H9 (cell line): ENCODE data around the gene OLR1. TPM values are rescaled to one million over a fixed set of nuclear protein-coding genes. Genes with fewer than 3 reads are reported as not detected.

Experiments
- DNase-seq: peaks from one replicate; pipeline ENCODE4 v3.0.0-alpha.2; 2017
- H2AFZ ChIP-seq: one replicate; pipeline ENCODE4 v1.6.1; 2013; ENCODE audit warnings: mild to moderate bottlenecking, low read length, control low read depth, moderate library complexity
- H2AK5ac ChIP-seq: 2 replicates; pipeline ENCODE4 v1.6.1; 2013; ENCODE audit warnings: low read length, control low read depth, mixed read lengths; ENCODE audit not compliant: insufficient read length
- H2BK120ac ChIP-seq: one replicate; pipeline ENCODE4 v1.6.1; 2013; ENCODE audit warnings: low read depth, mild to moderate bottlenecking, low read length, control low read depth, inconsistent platforms; ENCODE audit not compliant: poor library complexity, severe bottlenecking
- H2BK12ac ChIP-seq: 2 replicates; pipeline ENCODE4 v1.6.1; 2013; ENCODE audit warnings: low read length, control low read depth, mixed read lengths, low read depth; ENCODE audit not compliant: insufficient read length
- H2BK15ac ChIP-seq: 2 replicates; pipeline ENCODE4 v1.6.1; 2013; ENCODE audit warnings: low read depth, low read length, control low read depth
- H2BK20ac ChIP-seq: one replicate; pipeline ENCODE4 v1.6.1; 2013; ENCODE audit warnings: low read depth, mild to moderate bottlenecking, low read length, control low read depth, inconsistent platforms; ENCODE audit not compliant: poor library complexity, severe bottlenecking
- H2BK5ac ChIP-seq: 2 replicates; pipeline ENCODE4 v1.6.1; 2013; ENCODE audit warnings: low read length, control low read depth, mixed read lengths; ENCODE audit not compliant: insufficient read length
- H3K14ac ChIP-seq: 2 replicates; pipeline ENCODE4 v1.6.1; 2013; ENCODE audit warnings: low read length, control low read depth; ENCODE audit not compliant: insufficient read depth
- H3K18ac ChIP-seq: 2 replicates; pipeline ENCODE4 v1.6.1; 2013; ENCODE audit warnings: low read depth, mild to moderate bottlenecking, mixed read lengths, low read length, control low read depth; ENCODE audit not compliant: insufficient read length
- H3K23ac ChIP-seq: 2 replicates; pipeline ENCODE4 v1.6.1; 2013; ENCODE audit warnings: low read length, control low read depth, mixed read lengths, low read depth; ENCODE audit not compliant: insufficient read length
- H3K23me2 ChIP-seq: 2 replicates; pipeline ENCODE4 v1.6.1; 2013; ENCODE audit warnings: low read depth, mild to moderate bottlenecking, mixed read lengths, low read length, control low read depth; ENCODE audit not compliant: insufficient read length, poor library complexity, severe bottlenecking
- H3K27ac ChIP-seq: 2 replicates; pipeline ENCODE4 v1.5.1; 2013; ENCODE audit warnings: low read length, control low read depth, mixed read lengths, low read depth; ENCODE audit not compliant: insufficient read length
- H3K27me3 ChIP-seq: 2 replicates; pipeline ENCODE4 v1.6.1; 2013; ENCODE audit warnings: low read length, control low read depth, inconsistent platforms; ENCODE audit not compliant: insufficient read depth
- H3K4ac ChIP-seq: 2 replicates; pipeline ENCODE4 v1.6.1; 2013; ENCODE audit warnings: low read depth, mild to moderate bottlenecking, control low read depth, inconsistent platforms, low read length, moderate library complexity
- H3K4me1 ChIP-seq: 2 replicates; pipeline ENCODE4 v1.6.1; 2013; ENCODE audit warnings: low read length, control low read depth, inconsistent platforms; ENCODE audit not compliant: insufficient read depth
- H3K4me2 ChIP-seq: 2 replicates; pipeline ENCODE4 v1.6.1; 2013; ENCODE audit warnings: low read length, control low read depth, mixed read lengths; ENCODE audit not compliant: insufficient read length, insufficient read depth
- H3K56ac ChIP-seq: 2 replicates; pipeline ENCODE4 v1.6.1; 2013; ENCODE audit warnings: low read depth, mild to moderate bottlenecking, mixed read lengths, low read length, control low read depth; ENCODE audit not compliant: insufficient read length
- H3K79me1 ChIP-seq: 2 replicates; pipeline ENCODE4 v1.6.1; 2013; ENCODE audit warnings: low read depth, mild to moderate bottlenecking, moderate library complexity, low read length, control low read depth, inconsistent platforms; ENCODE audit not compliant: insufficient read depth, poor library complexity, severe bottlenecking
- H3K79me2 ChIP-seq: 2 replicates; pipeline ENCODE4 v1.6.1; 2013; ENCODE audit warnings: low read length, control low read depth, inconsistent platforms; ENCODE audit not compliant: insufficient read depth
- H3K9ac ChIP-seq: 2 replicates; pipeline ENCODE4 v1.6.1; 2013; ENCODE audit warnings: low read length, control low read depth, mixed read lengths; ENCODE audit not compliant: insufficient read length; ENCODE audit errors: extremely low read depth
- H3K9me3 ChIP-seq: one replicate; pipeline ENCODE4 v1.6.1; 2013; ENCODE audit warnings: low read depth, low read length, inconsistent platforms; ENCODE audit not compliant: control insufficient read depth
- H3T11ph ChIP-seq: one replicate; pipeline ENCODE4 v1.6.1; 2013; ENCODE audit warnings: mild to moderate bottlenecking, low read length, control low read depth, inconsistent platforms
- H4K20me1 ChIP-seq: one replicate; pipeline ENCODE4 v1.6.1; 2013; ENCODE audit not compliant: control insufficient read depth, insufficient read length, insufficient read depth
- H4K5ac ChIP-seq: 2 replicates; pipeline ENCODE4 v1.6.1; 2013; ENCODE audit warnings: low read depth, mild to moderate bottlenecking, mixed read lengths, low read length, control low read depth; ENCODE audit not compliant: insufficient read length
- H4K8ac ChIP-seq: replicated peaks from 2 replicates; pipeline ENCODE4 v1.6.1; 2013; ENCODE audit warnings: low read length, control low read depth, mixed read lengths, low read depth; ENCODE audit not compliant: insufficient read length
- H4K91ac ChIP-seq: 2 replicates; pipeline ENCODE4 v1.6.1; 2013; ENCODE audit warnings: low read depth, mild to moderate bottlenecking, moderate library complexity, mixed read lengths, low read length, control low read depth; ENCODE audit not compliant: insufficient read length
- H3K27ac Mint-ChIP-seq, 3 experiments: 2 replicates in 2 of 3; 3 replicates in 1 of 3; pipeline ENCODE4 v1.8.0; 2020 to 2021; ENCODE audit warnings: mixed read lengths in 3 of 3, mild to moderate bottlenecking in 1 of 3, moderate library complexity in 1 of 3
- H3K27me3 Mint-ChIP-seq: 2 replicates; pipeline ENCODE4 v1.8.0; 2021; ENCODE audit warnings: low read depth, mild to moderate bottlenecking, moderate library complexity, mixed read lengths
- H3K36me3 Mint-ChIP-seq, 3 experiments: 2 replicates in 2 of 3; 3 replicates in 1 of 3; pipeline ENCODE4 v1.8.0; 2020 to 2021; ENCODE audit warnings: low read depth in 3 of 3, mixed read lengths in 3 of 3; ENCODE audit not compliant: insufficient read depth in 1 of 3
- H3K4me1 Mint-ChIP-seq, 2 experiments: 2 replicates each; pipeline ENCODE4 v1.8.0; 2020; ENCODE audit warnings: mixed read lengths in 2 of 2
- H3K4me3 Mint-ChIP-seq, 2 experiments: 2 replicates in 1 of 2; 3 replicates in 1 of 2; pipeline ENCODE4 v1.8.0; 2020 to 2021; ENCODE audit warnings: mild to moderate bottlenecking in 2 of 2, mixed read lengths in 2 of 2, moderate library complexity in 1 of 2
- H3K9me3 Mint-ChIP-seq, 2 experiments: 2 replicates in 1 of 2; 3 replicates in 1 of 2; pipeline ENCODE4 v1.8.0; 2020; ENCODE audit warnings: mild to moderate bottlenecking in 2 of 2, mixed read lengths in 2 of 2, moderate library complexity in 1 of 2
- CTCF ChIP-seq: fragments of 200-600 bp; sonication (generic); conservative IDR thresholded peaks from 3 replicates; pipeline ENCODE4 v1.8.0; 2021; ENCODE audit warnings: antibody characterized with exemption, mild to moderate bottlenecking
- WGBS: extraction: QIAGEN DNeasy Blood & Tissue Kit; methylation state at CpG from one replicate; pipeline ENCODE4 v1.1.7; 2013; ENCODE audit warnings: missing lambda C conversion rate, low lambda C conversion rate, mixed read lengths; ENCODE audit not compliant: insufficient read length; ENCODE audit errors: extremely low coverage; 5-methylcytosine and 5-hydroxymethylcytosine counted together
- total RNA-seq: library from RNA; stranded (reverse); gene quantifications from 2 replicates; pipeline ENCODE4 v1.2.1, GENCODE V29; 2021

OLR1 gene
- total RNA-seq, 1 experiment from 2014 or later = not detected

- no CpG with 5 or more reads among the region's 46 CpGs for WGBS
- Histone ChIP-seq H2BK20ac (no peak overlapping the region), H2AK5ac (no peak overlapping the region)
Observed at GRCh38 chr12:10153271-10154144, 18.4 kb downstream of the OLR1 start.

More at GRCh38 chr12:10153271-10154144, 18.4 kb downstream of the OLR1 start:
- Histone ChIP-seq H3K18ac (peak overlapping the region; percentile 80), H4K20me1 (no peaks in the 10 kb centered on the region), H4K5ac (no peak overlapping the region), H3K4ac (no peak overlapping the region), H3K27me3 (no peaks in the 10 kb centered on the region), H2AFZ (peak overlapping the region; percentile 88), H2BK12ac (no peak overlapping the region), H2BK120ac (no peak overlapping the region), H3K79me1 (no peaks in the 10 kb centered on the region), H3K4me1 (no peaks in the 10 kb centered on the region; the same call in 1 of the 2 replicates), H3T11ph (no peak overlapping the region), H2BK5ac (no peak overlapping the region), H4K91ac (no peak overlapping the region), H3K23ac (no peak overlapping the region), H3K56ac (no peak overlapping the region), H2BK15ac (no peak overlapping the region), H3K9me3 (no peaks in the 10 kb centered on the region), H3K4me2 (peak overlapping the region; percentile 64), H3K9ac (peak overlapping the region; percentile 52), H3K23me2 (peaks cover 9% of the 10 kb centered on the region), H3K27ac (peak overlapping the region; percentile 2), H3K79me2 (no peaks in the 10 kb centered on the region), H3K14ac (peak overlapping the region; percentile 90), H4K8ac (no peak overlapping the region)
- TF ChIP-seq CTCF = peak; percentile 89
- H3K27ac Mint-ChIP-seq = peak overlapping the region in 2 of 3 experiments; percentile 63 to 92; a peak in 3 of 7 replicates
- peaks cover 0 to 2% of the 10 kb centered on the region in 2 experiments; a peak in 2 of 5 replicates for H3K9me3 Mint-ChIP-seq
- peak overlapping the region; percentile 81 to 85 for H3K4me3 Mint-ChIP-seq
- peaks cover 0 to 7% of the 10 kb centered on the region in 2 experiments; a peak in 3 of 4 replicates for H3K4me1 Mint-ChIP-seq
- peak; percentile 89 for DNase-seq
- no peaks in the 10 kb centered on the region; a peak in 1 of 7 replicates for H3K36me3 Mint-ChIP-seq
- peaks cover 4% of the 10 kb centered on the region; the same call in 1 of the 2 replicates for H3K27me3 Mint-ChIP-seq
